ENCODE results near the gene TSC22D3.
A peak's percentile ranks its signal among the peaks of the same experiment; 100 is the strongest.

Gene TSC22D3

DNA sequence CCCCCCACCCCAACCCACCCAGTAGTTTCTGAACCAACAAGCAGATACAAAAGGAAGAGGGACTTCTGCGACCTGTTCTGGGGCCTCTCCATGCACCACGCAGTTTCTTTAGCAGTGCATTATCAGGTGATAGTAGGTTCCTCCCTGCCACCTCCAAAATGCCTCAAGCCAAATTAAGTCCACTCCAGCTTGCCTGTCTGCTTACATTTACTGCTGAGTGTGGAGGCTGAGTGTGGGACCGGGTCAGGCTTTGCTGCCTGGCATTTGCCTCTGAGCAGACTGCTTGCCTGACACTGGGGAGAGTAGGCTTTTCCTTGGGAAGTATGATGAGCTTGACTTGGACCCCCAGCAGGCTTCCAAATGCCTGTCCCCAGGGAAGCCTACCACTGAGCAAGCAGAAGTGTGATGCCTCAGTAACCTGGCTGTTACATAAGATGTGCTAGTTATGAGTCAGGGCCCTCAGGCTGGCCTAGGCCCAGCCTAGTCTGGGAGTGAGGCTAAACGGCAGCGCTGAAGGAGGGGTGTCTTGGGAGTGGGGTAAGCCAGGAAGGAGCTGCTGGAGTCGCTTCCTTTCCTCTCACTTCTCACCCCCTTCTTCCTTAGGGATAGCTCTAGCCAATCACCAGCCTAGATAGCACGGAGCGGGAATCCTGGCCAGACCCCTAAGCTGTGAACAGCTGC is 9.0 kb downstream of the TSC22D3 start:
- DNase-seq: no peak

DNA sequence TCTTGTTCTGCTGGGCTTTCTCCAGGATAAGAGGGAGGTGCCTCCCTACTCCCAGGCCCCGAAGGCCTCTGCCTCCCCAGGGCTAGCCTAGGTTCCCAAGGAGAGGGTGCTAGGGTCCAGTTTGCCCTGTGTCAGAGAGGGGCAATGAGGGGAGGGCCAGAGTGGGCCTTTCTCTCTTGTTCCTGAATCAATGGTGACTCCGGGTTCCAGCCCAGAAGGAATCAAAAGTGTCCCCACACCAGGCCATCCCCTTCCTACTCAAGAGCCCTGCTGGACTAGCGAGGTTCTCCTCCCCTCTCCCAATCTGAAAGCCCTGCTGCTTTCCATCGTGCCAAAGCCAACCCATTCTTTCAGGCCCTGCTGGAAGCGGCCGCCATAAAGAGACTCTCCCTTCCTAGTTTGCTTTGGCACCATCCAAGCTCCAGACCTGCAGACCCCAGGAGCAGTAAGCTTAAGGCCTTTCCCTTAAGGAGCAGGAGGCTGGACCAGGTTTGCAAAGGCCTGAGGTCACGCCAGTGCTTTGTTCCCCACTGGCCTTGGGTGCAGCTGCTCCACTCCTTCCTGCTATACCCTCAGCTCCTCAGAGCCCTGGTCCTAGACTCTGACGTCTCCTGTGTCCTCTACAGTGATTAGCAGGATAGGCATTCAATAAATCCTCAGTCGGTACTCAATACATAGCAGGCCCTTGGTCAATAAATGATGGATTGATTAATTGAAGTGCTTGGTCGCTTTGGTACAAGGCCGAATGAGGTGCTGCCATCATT is 10.6 kb downstream of the TSC22D3 start:
- DNase-seq: no peak

DNA sequence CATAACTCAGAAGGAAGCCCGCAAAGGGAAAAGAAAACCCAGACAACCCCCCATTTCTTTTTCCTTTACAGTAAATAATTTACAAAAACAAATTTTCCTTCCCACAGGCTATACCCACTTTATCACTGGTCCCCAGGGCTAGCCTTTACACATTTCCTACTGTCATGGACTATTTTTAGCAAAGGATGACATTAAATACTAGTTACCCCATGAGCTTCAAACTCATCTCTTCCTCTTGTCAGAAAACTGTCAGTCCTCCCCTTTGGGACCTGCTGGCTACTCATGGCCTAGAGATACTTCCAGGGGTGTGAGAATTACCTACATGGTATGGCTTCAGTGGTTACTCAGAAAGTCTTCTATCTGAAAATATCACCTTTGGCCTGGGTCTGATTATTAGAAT is 11.9 kb downstream of the TSC22D3 start:
- no peak for DNase-seq

DNA sequence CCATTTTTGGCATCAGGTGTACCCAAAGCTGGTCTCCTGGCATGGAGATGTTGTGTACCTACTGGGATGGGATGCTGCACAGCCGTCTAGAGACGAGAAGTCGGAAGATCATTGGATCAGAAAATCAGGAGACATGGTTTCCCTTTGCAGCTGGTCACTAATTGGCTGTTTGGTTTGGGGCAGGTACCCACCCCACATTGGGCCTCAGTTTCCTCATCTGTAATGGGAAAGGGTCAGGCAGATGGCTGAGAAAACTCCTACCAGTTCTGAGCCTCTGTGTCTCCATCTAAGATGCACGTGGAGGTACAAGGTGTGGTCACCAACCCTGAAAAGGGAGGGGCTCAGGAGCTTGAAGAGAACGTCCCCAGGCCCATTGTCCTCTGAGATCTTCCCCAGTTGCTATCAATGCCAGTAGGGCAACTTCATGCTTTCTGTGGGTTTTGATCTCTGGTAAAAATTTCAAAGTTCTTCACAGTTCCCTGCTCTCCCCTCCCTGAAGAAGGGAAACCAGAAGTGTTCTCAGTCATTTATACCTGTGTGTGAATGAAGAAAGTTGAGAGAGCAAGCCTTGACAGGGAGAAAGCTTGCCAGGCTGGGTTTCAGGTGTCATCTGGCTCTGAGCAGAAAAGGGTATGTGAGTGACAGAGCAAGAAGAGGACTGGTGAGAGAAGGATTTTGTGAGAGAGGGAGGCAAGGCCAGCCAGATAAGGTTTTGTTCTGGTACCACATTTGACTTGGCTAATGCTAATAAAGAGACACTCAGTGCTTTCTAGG is 15.1 kb downstream of the TSC22D3 start:
- DNase-seq: no peak

DNA sequence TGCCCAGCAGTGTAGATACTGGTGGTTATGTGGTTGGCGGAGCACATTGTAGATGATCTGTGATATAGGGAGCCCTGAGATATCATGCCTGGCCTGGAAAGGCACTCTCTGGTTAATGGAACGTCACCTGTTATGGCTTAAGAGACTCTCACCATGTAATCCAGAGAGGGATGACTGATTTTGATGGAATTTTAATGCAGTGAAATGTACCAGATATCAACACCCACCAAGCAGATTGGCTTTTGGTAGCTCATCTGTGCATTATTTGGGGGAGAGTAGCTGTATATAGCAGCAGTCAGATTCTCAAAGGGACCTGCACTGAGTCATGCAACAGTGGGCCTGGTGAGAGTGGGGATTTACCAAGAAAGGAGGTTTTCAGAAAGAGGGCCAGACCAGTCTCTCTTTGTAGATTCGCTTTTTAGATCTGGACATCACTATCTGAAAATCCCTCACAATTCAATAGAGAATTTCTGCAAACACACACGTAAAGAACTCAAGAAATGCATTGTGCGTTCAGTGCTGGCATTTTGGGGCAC is 17.3 kb downstream of the TSC22D3 start:
- no peak for DNase-seq

DNA sequence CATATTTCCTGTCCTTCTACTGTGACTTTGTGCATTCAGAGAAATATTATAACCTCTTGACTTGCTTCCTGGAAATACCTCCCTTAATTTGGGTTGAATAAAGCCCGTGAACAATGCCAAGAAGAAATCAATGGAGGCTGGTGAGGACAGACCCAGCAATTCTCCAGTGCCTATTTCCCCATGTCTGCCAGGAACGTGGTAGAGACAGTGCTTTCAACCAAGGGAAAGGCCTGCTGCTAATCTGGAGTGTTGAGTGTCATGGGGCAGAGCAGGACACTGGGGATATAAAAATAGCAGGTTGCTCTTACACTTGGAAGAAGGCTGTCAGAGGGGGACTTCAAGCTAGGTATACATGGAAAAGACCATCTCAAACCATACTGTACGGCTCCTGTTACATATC is 19.9 kb downstream of the TSC22D3 start:
- DNase-seq: no peak

DNA sequence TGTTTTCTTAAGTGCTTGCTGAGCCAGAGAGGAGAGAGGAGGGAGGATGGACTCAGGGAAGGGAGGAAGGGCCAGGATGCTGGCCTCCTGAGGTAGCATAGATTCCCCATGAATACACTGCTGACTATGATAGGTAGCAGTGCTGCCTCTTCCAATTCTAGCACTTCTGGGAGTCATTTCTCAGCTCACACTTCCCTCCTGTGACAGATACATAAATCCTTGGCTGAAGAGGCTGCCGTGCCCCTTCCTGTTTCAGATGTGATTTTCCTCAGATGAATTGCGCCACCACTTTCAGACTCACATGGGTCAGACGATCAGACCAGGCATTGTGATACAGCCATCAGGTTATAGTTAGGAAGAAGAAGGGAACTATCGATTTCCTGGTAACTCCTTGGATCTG is 22.4 kb downstream of the TSC22D3 start:
- no peak for DNase-seq

DNA sequence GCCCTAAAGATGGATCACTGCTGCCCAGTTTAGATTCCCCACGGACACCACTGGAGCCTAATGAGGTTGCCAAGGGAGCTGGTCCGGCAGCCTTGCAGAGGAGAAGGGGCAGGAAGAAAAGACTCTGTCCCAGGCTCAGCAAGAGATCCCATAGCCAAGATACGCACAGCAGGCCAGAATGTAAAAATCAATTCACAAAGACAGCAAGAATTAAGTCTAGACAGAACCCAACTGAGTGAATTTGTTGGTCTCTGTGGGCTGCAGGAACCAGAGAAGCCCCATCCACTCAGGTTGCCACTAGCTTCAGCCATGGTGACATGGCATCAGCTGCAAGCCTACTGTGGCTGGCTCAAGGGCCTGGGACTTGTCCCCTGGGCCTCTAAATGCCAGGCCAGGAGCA is 22.9 kb downstream of the TSC22D3 start:
- DNase-seq: no peak

DNA sequence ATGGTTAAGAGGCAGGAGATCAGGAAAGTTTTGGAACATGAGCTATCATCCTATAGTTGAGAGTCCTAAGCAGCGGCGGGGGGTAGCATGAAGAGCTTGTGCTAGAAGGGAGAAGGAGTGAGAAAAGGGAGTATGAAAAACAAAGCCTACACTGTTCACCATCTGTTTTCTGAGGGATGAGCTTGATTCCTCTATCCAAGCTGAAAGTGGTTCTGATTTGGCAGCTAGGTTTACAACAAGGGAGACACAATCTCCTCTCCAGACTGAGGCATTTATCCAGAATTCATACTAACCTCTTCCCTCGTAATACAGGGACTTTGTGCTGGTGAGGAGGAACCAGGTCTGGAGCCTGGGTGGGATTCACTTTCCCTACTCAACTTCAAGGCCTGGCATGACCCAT is 23.5 kb downstream of the TSC22D3 start:
- no peak for DNase-seq

DNA sequence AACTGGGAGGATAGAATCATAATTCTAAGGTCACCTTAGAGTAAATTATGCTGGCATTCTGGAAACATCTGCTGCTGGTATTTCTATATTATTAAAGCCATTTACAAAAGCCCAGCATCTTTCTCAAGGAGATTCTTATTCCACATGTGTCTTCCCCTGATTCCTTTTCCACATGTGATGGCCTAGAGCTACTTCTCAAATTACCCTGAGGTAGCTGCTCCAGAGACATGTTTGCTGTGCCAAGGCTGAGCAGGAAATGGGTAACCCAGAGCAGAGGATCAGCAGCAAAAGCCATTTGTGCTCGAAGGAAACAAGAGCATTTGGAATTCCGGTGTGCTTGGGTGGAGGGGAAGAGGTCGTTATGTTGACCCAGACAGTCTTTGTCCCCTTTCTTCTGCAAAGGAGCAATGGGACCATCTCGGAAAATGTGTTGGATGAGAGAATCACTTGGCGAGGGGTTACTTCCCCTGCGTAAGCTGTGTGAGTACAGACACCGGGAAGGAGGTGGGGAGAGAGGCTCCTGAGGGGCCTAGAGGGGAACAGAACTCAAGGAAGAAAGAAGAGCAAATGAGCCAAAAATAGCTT is 24.6 kb downstream of the TSC22D3 start:
- DNase-seq: no peak

DNA sequence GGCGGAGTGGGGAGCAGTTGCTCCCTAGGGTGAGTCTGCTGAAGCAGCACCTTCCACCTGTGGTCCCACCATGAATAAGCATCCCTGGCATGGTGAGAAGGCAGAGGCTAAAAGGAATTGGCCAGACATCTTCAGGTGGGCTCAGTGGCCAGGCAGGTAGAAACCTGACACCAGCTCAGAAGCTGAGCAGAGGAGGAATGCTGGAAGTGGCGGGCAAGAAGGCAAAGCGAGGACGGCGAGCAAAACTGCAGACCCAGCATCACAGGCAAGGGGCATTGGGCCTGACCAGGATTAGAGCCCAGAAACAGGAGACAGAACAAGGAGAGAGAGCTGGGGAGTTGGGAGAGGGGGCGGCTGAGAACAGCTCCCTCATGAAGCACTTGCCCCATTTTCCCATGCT is 25.3 kb downstream of the TSC22D3 start:
- DNase-seq: no peak

DNA sequence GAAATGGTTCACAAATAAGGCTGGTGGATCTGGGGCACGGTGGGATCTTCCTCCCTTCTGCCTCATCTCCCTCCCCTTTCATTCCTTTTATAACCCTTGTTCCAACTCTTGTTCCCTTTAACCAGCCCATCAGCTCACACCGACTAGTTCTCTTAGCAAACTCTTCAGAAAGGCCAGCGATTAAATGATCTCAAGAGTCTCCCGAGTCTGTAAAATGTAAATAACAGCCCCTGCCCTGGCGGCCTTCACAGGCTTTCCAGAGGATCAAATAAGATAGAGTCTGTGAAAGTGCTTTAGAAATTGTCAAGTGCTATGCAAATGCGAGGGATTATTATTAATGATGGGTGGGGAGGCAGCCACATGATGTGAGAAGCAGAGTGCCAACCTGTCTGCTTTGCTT is 27.1 kb downstream of the TSC22D3 start:
- no peak for DNase-seq

DNA sequence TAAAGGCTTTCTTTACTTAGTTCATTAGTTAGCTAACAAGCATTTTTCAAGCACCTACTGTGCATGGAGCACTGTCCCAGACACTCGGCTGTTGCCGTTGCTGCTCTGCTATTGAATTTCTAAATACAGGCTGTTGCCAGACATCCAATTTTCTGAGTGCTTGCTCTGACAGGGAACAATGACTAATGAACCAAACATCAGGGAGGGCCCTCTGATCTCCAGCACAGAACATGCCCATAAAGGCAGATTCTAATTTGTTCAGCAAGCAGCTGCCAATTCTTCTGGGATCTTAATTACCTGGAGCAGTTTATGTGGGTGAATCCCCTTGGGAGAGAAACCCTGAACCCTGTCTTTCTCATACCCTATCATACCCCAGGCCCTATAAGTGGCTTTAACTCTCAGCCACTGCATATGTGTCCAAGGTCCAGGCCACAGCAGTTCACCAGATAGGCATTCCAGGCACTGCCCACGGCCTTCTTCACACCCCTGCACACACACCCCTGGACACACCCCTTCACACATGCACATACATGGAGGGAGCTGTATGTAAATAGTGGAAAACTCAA is 27.9 kb downstream of the TSC22D3 start:
- DNase-seq: no peak

DNA sequence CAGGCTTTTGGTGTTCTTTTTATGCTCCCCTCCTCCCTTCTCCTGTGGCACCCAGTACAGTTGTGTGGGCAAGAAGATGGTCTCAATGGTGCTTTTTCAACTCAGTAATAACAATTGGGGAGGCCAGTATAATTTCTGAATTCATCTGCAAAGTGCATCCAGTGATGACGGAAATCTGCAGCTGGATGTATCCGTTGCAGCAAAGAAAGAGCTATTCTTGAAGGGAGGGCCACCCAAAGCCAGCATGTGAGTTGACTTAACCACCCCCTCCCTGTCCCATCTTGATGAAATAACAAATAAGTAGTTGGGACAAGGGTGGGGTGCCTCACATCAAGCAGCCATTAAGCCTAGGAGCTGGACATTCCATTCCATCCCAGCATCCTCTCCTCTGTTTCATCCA is 30.7 kb downstream of the TSC22D3 start:
- no peak for DNase-seq

DNA sequence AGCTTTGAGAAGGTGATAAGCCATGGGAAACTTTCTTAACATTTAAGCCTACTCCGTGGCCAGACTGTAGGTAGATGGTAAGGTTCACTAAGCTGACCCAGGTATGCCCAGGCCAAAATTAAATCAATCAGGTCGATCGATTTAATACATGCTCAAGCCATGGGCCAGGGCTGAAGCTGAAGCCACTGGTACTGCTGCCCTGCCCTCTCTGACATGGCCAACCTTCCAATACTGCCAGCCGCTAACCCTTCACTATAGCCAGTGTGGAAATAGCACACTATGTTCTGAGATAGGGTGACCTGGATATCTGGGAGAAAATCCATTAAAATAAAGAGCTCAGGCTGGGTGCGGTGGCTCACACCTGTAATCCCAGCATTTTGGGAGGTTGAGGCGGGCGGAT is 31.6 kb downstream of the TSC22D3 start:
- DNase-seq: no peak

DNA sequence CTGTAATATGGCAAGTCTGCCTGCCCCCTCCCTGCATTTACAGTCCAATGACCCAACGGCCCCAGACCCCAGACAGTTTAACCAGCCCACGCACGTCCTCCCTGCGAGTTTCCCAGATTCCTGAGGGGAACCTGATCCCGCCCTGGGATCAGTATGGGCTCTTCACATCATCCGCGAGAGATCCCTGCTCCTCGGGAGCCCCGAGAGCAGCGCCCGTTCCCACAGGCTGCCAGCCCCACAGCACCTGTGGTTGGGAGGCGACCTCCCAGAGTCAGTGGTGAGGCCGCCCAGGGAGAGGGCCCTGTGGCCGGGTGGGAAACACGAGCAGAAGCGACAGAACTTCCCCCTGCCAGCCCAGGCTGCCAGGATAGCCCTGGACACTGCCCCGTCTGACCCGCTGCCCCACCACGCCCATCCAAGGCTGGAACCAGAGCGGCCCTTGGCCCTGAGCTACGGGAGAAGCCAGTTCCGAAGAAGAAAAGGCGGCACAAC is 32.8 kb downstream of the TSC22D3 start:
- DNase-seq: peak; percentile 50

DNA sequence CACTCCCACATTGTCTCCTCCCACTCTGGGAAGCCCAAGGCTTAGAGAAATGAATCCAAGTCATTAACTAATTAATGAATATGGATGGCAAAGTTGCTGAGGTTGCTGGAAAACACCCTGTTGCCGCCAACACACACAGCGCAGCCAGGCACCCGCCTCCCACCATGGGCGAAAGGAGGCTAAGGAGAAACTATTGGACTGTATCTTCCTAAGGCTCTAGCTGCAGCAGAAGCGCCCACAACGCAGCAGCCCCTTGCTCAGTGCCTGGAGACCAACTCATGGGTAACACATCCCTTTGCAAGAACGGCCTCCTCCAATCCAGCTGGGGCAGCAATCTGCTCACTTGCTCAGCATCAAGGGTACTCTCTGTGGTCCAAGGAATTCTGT is 34.2 kb downstream of the TSC22D3 start:
- DNase-seq: no peak

DNA sequence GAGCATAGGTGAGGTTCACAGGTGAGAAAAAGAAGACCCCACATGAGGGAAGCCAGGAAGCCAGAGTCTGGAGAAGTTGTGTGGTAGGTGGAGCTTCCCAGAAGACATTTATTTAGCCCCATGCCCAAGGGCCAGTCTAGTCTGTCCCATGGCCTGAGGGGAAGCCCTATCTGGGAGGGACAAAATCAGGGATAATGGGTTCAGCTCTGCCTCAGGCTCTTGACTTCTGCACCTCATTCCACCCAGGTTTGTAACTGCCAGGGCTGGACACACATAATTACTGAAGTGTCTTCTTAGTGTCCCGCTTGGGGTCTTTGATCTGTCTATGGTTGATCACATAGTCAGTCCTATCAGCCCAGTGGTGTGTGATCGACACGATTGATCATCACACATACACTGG is 36.0 kb downstream of the TSC22D3 start:
- no peak for DNase-seq

DNA sequence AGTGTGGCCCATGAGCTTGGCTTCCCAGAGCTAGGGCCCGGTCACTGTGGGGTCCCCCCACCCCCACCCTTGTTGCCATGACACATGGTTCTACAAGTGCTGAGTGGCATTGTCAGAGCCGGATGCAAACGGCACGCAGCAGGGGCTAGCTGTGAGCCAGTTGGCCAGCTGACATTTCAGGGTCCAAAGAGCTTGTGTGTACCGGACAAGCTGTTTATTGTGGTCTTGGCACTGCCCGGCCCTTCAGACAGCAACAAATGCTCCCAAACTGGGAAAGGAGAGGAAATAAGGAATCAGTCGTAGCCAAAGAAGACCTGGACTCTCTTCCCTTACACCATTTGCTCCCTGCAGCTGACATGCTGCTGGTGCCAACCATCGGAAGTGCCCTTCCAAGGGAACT is 36.8 kb downstream of the TSC22D3 start:
- no peak for DNase-seq

DNA sequence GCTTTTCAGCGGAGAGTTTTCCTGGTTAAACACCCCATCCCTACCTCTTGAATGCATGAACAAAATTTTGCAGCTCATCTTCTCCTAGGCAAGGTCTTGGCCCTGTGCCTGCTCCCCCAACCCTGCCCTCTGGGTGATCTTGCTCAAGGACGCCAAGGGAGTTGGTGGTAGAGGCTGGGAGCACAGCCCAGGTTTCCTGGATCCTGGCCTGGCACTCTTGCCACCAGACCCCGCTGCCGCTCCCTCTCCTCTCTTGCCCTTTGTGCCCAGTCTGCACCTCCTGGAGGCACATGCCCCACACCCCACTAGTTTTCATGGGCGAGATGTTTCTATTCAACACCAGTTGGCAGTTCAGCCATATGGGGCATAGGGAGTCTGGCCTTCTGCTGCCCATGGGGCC is 37.3 kb downstream of the TSC22D3 start:
- no peak for DNase-seq

DNA sequence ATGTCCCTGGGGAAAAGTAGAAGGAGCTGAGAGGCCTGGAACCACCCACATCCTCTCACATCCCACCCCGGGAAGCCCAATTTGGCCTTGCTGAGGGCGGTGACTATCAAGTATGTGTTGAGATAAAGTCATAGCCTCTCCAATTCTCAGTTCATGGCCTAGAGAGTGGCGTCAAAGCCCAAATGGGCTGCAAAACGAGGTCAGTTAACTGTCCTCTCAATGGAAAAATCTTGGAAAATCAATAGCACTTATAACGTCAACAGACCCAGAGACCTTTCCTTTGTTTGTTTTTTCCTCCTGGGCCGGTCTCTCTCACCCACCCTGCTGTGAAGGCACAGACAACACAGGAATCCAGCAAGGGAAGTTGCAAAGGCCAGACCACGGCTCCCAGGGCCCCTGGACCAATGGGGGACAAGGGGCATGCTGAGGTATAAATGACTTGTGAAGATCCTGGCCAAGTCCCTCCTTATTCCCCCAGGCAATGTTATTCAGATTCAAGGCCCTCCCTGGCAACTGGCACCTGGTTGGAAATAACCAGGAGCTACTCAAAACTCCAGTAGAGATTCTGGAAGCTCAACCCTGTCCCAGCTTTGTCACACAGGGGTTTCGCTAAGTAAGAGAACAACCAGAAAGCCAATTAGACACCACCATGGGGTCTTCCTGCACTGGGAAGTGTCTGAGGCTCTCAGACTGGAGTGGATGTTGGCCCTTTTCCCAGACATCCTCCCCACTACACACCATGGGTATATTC is 38.6 kb downstream of the TSC22D3 start:
- DNase-seq: no peak

DNA sequence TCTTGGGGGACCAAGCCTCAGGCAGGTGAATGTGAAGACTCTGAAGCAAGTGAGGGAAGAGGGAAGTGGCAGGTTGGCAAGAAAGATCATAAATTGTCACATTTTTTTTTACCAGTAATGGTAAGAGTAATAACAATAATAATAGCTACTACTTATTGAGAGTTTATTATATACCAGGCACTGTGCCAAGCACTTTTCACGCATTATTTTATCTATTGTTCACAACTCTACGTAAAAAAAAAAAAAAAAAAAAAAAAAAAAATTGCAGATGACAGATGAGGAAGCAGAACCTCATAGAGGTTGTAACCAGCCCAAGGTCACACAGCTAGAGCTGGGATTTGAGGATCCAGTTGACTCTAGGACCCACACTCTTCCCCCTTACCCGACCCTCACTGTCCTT is 40.9 kb downstream of the TSC22D3 start:
- DNase-seq: no peak
